Epithelial cell of esophagus (primary cell): ENCODE results near the gene CXADR.

Experiments used
- DNase-seq: peaks from one replicate; pipeline ENCODE4 v3.0.0; 2010; ENCODE audit warnings: low read depth
- H3K4me3 ChIP-seq: 2 replicates; pipeline ENCODE4 v1.5.1; 2011; ENCODE audit warnings: mild to moderate bottlenecking, low read length, control low read depth
- TF ChIP-seq, protein P1 (sequence below): IDR thresholded peaks from 2 replicates; pipeline ENCODE4 v1.5.1; 2011; ENCODE audit warnings: low read depth, mild to moderate bottlenecking, low read length, control low read depth, inconsistent platforms; ENCODE audit not compliant: insufficient read depth; ENCODE audit errors: missing control alignments

The CXADR gene

DNA sequence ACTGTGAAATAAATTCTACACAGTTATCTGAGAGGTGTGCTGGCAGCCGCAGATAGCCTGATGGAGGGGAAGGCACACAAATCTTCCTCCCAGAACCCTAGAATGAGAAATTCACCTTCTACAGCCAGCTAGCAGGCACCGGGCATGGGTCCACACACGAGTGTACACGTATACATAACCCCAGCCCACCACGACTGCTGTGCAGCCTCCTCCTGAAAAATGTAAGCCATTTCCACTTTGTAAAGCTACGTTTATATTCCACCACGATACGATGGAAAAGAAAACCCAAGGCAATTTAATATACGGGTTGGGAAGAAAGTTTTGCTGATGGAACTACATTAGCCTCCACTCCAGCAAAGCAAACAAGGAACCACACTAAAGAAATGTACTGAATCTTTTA lies 98.1 kb downstream of the CXADR start:
- TF ChIP-seq, protein P1, sequence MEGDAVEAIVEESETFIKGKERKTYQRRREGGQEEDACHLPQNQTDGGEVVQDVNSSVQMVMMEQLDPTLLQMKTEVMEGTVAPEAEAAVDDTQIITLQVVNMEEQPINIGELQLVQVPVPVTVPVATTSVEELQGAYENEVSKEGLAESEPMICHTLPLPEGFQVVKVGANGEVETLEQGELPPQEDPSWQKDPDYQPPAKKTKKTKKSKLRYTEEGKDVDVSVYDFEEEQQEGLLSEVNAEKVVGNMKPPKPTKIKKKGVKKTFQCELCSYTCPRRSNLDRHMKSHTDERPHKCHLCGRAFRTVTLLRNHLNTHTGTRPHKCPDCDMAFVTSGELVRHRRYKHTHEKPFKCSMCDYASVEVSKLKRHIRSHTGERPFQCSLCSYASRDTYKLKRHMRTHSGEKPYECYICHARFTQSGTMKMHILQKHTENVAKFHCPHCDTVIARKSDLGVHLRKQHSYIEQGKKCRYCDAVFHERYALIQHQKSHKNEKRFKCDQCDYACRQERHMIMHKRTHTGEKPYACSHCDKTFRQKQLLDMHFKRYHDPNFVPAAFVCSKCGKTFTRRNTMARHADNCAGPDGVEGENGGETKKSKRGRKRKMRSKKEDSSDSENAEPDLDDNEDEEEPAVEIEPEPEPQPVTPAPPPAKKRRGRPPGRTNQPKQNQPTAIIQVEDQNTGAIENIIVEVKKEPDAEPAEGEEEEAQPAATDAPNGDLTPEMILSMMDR, result no peak
- DNase-seq, result no peak
- H3K4me3 ChIP-seq, result peak overlapping the region; percentile 91

DNA sequence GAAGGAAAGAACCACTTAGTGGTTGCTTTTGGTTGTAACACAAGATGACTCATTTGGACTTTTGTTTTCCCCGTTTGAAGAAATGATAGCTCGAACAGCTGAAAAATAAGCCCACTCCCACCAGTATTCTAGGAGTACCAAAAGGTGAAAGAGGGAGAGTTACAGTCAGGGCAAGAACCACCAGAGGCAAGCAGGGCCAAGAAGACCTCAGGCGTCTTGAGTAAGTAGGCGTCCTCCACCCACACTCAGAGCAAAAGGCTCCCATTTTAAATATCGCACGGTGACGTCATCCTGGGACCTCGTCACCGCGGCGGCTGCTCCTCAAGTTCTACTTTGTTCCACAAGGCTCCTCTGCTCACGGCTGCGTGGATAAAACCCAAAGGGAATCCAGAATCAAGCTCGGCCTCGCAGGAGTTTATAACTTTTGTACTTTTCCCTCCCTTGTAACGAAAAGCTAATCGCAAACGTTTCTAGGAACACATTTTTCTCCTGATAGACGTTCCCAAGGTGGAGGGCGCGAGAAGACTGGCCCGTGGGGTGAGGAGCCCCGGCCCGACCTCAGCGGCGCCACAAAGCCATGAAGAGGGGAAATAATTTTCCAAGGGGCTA lies 98.7 kb downstream of the CXADR start:
- H3K4me3 ChIP-seq, result peak overlapping the region; percentile 91
- TF ChIP-seq, protein P1, result peak; percentile 13

GRCh38 chr21:17612023-17612564 lies 99.3 kb downstream of the CXADR start:
- DNase-seq, result peak; percentile 83
- peak overlapping the region; percentile 91 for H3K4me3 ChIP-seq
- TF ChIP-seq, protein P1, result no peak

More for the DNA sequence above, 98.7 kb downstream of the CXADR start:
- DNase-seq, result peak; percentile 92

DNA sequence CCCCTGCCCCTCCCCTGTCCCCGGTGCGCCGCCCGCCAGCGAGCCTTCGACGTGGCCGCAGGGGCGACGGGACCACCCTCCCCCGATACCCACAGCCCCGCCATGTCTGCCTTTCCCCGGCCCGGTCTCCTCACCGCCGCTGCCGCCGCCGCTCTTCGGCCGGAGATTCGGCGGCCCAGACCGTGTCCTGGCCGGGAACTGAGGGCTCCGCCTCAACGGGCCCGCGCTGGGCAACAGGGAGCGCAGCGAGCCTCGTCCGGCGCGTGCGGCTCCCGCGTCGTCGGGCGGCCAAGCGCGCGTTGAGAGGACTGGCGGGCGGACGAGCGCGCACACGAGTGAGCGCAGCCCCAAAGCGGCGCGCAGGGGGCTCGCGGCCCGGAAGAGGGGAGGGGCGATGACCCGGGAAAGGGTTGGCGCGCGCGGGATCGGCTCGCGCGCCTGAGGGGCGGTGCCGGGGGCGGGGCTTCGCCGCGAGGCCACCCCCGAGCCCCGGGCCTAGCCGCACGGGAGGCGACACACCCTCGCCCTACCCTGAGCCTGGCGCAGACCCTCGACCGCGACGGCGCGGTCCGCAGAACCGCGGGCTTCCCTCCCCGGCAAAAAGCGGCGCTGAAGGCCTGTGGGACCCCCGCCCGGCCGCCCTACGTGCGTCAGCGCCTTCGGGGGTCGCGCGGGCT lies 99.9 kb downstream of the CXADR start, which contains the start of gene BTG3:
BTG3 (minus strand) TSS at position 337 of the 677 bp plus-strand sequence. CDS start 3,757 bp downstream, outside the sequence.
- DNase-seq, result peak; percentile 78
- H3K4me3 ChIP-seq, result peak within 1 kb of the TSS; percentile 91
- TF ChIP-seq, protein P1, result no peak

DNA sequence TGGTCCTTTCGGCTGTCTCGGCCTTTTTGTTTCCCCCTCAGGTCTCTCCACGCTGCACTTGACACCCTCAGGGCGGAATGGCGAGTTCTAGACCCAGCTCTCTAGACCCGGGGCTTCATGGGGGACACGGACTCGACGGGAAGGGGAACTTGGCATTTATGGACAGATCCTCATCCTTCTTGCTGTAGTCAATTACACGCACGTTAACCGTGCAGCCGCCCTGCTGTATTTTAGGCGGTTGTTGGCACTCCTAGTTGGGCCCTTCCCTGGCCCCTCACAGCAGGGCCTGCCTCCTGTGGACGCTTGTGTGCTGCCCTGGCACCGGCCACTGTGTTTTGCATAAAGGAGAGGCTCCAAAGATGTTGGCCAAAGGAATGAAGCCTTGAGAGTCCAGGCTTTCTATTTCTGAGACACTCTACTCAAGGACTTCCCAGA lies 100.4 kb downstream of the CXADR start:
- peak overlapping the region; percentile 91 for H3K4me3 ChIP-seq
- no peak for DNase-seq
- TF ChIP-seq, protein P1, result no peak

GRCh38 chr21:17616831-17617230 lies 104.0 kb downstream of the CXADR start:
- TF ChIP-seq, protein P1, result no peak
- H3K4me3 ChIP-seq, result no peak overlapping the region
- DNase-seq, result no peak
